ENCODE measurements around the gene BATF2.

BATF2 gene

DNA sequence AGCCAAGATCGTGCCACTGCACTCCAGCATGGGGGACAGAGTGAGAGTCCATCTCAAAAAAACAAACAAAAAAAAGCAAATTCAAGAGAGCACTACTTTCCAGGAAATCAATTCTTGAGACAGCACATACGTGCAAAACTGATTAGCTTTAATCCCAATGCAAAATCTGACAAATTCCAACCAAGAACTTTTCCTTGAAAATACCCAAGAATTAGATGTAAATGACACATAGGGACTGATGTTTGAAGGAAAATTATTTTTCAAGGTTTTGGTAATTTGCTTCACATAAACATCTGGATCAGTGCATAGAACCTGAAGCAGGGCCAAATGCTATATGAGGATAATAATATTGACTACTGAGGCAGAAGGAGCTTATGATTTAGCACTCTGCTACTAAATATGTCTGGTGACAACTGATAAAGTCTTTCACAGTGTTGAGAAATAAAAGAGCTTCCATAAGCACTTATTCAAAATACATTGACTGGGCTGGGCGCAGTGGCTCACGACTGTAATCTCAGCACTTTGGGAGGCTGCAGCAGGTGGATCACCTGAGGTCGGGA lies 33.6 kb downstream of the BATF2 start:
- DNase-seq (ENCODE audit: low read depth), result no peak

- no peak for DNase-seq (ENCODE audit: low read depth)
Measured at GRCh38 chr11:64960719-64961118, 36.1 kb downstream of the BATF2 start.

DNA sequence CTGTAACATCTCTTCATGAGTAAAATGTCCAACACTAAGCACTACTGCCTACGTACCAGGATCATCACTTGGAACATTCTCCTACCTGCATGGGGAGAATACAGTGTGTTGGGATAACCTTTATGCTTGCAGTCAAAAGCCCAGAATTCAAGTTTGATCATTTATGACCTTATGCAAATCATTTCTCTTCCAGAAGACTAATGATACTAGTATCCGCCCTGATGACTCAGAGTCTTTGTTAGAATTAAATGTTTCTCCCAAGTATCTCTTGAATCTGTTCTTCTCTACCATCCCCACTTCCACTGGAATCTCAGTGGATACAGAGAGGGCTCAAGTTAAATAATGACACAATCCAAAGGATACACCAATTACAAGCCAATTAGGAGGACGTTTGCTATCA lies 37.3 kb downstream of the BATF2 start:
- DNase-seq (ENCODE audit: low read depth), result no peak

DNA sequence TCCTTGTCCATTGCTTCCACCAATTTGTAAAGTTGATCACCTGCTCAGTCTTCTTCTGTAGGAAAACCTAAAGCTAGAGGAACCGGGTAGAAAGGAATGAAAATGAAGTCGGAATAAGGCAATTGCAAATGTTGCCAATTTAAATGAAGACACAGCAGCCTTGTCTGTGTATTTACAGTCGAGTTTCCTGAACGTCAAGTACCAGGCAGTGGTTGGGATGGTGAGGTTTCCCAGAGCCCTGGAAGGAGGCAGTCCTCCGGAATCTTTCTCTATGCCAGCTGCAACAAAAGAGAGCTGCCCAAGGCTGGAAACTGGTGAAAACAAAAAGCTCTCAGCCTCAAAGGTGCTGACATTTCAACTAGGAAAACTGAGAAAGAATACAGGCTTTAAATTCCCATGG lies 42.6 kb downstream of the BATF2 start:
- DNase-seq (ENCODE audit: low read depth), result no peak

DNA sequence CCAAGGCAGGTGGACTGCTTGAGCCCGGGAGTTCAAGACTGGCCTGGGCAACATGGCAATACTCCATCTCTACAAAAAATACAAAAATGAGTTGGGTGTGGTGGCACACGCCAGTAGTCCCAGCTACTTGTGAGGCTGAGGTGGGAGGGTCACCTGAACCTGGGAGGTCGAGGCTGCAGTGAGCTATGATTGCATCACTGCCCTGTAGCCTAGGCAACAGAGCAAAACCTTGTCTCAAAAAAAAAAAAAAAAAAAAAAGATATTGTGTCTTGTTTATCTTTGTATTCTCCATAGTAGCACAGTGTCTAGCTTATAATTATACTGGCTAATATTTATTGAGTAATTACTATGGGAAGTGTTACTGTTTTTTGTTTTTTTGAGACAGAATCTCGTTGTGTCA lies 45.2 kb downstream of the BATF2 start:
- DNase-seq (ENCODE audit: low read depth), result no peak

- DNase-seq (ENCODE audit: low read depth), result no peak
Measured at GRCh38 chr11:64947208-64947814, 49.5 kb downstream of the BATF2 start.

Data from stimulated activated CD8-positive, alpha-beta memory T cell treated with anti-CD3 and anti-CD28 coated beads, Interleukin-12 subunit alpha, Interleukin-12 subunit beta, amount 100 ng/mL, for 4 hours (primary cell).